HG03175 (cell line): Measurements from ENCODE around the gene PSG4.
"Not testable (repeated sequence)": the region's sequence is repeated elsewhere in the genome, so short reads cannot be mapped to it uniquely, and the experiment has no call there.

Experiments
- ATAC-seq: cut with Tn5 transposase; IDR thresholded peaks from one replicate; pipeline ENCODE4 v1.9.1; 2021; ENCODE audit warnings: mild to moderate bottlenecking, moderate library complexity; ENCODE audit not compliant: unreplicated experiment

Gene PSG4

GRCh38 chr19:43198686-43199419, 6.6 kb downstream of the PSG4 start:
- ATAC-seq = not testable (repeated sequence)

GRCh38 chr19:43197666-43198397, 7.6 kb downstream of the PSG4 start:
- not testable (repeated sequence) for ATAC-seq

GRCh38 chr19:43194397-43194796, 11.0 kb downstream of the PSG4 start:
- not testable (repeated sequence) for ATAC-seq

- ATAC-seq = not testable (repeated sequence)
These were observed 12.9 kb downstream of the PSG4 start for GRCh38 chr19:43192381-43193155.

GRCh38 chr19:43188092-43188491, 17.3 kb downstream of the PSG4 start:
- ATAC-seq = not testable (repeated sequence)

GRCh38 chr19:43186311-43186935, 19.0 kb downstream of the PSG4 start, which contains the start of gene PSG5:
PSG5 (minus strand) TSS chr19:43186536; CDS start chr19:43186405, 131 bp downstream.
- not testable (repeated sequence) for ATAC-seq

GRCh38 chr19:43181869-43182771, 23.3 kb downstream of the PSG4 start:
- not testable (repeated sequence) for ATAC-seq

- ATAC-seq = not testable (repeated sequence)
These were observed 25.8 kb downstream of the PSG4 start for GRCh38 chr19:43179569-43180147.

GRCh38 chr19:43178577-43178976, 26.9 kb downstream of the PSG4 start:
- not testable (repeated sequence) for ATAC-seq

- ATAC-seq = not testable (repeated sequence)
These were observed 39.5 kb downstream of the PSG4 start for GRCh38 chr19:43165906-43166305.

- not testable (repeated sequence) for ATAC-seq
These were observed 42.3 kb downstream of the PSG4 start for GRCh38 chr19:43163135-43163534.

GRCh38 chr19:43162261-43162660, 43.2 kb downstream of the PSG4 start:
- not testable (repeated sequence) for ATAC-seq

- no peak for ATAC-seq
These were observed 53.2 kb downstream of the PSG4 start for GRCh38 chr19:43152214-43152613.

- ATAC-seq = not testable (repeated sequence)
These were observed 55.6 kb downstream of the PSG4 start for GRCh38 chr19:43149788-43150187.

- ATAC-seq = no peak
These were observed 57.2 kb downstream of the PSG4 start for GRCh38 chr19:43148233-43148632.
